NCI-H2227 (cell line): Measurements from ENCODE around the gene NUMBL.

ENCODE experiments used
- DNase-seq: peaks from one replicate; lab custom pipeline; 2025; ENCODE audit not compliant: unreplicated experiment; lab: John Stamatoyannopoulos, UW

Gene NUMBL

GRCh38 chr19:40691421-40692211, 1.2 kb upstream of the NUMBL start:
- DNase-seq, result no peak

DNA sequence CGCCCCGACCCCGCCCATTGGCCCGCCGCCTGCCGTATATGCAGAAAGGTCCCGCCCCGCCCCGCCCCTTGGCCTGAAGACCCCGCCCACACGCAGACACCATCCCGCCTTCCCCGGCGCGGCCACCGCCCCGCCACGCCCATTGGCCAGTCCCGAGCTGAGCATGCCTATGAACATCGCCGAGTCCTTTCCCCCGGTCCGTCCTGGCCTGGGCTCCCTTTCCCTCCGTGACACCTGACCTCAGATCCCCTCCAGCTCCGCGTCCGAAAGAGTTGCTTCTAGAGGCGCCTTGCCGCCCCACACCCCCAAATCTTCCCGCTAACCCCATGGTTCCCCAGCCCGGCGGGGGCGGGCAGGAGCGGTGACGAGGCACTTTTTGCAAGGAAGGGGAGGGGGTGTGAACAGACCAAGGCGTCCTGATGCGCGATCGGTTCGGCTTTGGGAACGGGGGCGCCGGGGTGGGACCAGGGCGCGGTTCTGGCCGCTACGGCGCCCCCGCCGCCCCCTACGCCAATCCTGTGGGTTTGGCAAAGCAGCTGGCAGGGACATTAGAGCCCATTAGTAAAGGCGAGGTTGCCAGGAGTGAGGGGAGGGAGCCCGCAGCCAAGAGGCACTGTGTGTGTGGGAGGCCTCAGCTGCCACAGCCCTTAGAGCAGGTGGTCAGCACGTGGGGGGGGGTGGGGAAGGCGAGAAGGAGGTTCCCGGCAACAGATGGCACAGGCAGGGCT, 406 bp upstream of the NUMBL start:
- DNase-seq, result peak; percentile 99

GRCh38 chr19:40689339-40690049, 957 bp downstream of the NUMBL start:
- DNase-seq, result peak; percentile 65

DNA sequence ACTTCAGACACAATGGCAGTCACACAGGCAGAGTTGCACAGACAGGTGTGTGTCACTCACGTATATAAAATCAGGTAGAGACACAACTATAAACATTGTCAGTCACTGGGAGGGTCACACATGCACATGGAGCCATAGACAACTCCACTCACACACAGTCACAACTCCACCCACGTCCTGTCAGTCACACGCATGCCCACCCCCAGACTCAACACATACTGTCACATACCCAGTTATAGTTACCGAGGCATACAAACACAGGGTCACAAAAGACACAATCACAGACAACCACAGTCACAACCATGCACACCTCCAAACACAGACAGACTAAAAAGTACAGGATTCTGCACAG, 1.5 kb downstream of the NUMBL start:
- DNase-seq, result no peak

GRCh38 chr19:40688309-40688708, 2.1 kb downstream of the NUMBL start:
- DNase-seq, result no peak

DNA sequence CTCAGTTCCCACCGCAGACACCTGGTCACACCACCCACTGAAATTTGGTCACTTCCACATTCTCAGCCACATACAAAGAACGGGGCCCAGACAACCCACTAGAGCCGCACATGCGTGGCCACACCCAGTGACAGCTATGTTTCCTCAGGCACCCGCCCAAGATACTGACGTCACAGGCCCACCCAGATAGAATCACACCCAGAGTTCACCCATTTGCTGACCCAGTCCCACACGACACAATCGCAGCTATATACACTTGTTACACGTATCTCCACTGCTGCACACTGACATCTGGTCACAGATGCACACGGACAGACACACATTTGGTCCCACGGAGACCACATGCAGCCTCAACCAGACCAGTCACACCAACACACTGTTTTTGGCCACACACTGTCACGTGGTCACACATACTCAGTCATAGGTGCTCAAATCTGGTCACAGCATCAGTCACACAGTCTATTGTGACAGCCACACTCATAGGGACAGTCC, 2.9 kb downstream of the NUMBL start:
- DNase-seq, result no peak

DNA sequence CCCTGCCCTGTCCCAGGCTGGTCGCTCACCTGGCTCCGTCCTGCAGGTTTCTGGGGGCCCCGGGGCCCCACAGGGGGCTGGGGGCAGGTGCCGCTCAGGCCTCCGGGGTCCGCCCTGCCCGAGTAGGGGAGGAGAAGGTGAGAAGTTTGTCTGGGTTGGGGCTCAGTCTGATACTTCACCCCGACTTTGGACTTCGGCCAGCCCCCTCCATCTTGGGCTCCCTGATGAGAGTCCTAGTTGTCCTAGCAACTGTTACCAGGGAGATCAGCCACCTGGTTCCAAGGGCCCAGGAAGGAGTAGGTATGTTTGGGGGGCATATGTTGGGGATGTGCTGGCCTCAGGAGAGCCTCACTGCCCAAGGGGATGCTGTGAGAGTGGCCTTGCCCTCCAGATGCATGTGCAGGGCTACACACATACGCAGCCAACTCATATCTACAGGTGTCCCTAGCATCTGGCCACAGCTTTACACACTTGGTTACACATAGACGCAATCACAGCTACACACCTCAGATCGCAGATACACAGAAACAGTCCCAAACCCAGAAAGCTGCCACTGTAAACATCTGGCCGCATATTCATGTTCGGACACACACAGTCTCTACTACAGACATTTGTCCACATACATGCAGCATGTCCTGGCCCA, 3.4 kb downstream of the NUMBL start:
- no peak for DNase-seq

DNA sequence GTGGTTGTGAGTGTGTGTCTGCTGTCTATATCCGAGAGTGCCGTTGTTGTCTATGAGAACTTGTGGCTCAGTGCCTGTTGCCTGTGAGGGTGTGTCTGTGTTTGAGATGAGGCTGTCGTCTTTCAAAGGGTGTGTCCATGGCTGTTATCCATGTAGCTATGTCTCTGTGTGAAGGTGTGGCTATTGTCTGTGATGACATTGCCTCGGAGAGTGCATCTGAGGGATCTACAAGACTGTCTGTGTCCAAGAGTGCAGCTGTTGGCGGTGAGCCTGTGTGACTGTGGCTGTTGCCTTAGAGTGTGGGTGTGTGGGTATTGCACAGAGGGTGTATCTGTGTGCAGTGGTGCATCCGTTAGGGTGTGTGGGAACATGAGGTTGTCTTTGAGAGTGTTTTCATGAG, 4.9 kb downstream of the NUMBL start:
- no peak for DNase-seq

- no peak for DNase-seq
These were observed 5.4 kb downstream of the NUMBL start for GRCh38 chr19:40685016-40685526.

DNA sequence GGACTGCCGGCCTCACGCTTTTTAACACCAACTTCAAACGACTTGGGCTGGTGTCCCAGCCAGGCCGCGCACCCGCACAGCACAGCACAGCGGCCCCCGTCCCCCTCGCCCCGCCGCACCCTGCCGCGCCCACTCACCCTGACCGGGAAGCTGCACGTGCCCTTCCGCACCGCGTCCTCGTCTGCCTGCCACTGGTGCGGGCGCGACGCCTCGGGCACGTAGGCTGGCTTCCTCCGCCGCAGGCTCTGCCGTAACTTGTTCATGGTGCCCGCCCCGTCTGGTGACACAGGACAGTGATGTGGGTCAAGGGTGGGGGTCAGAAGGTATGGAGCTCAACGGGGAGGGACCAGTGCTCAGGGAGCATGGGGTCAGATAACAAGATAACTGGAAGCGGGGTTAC, 6.2 kb downstream of the NUMBL start:
- DNase-seq, result no peak

GRCh38 chr19:40683437-40683836, 7.0 kb downstream of the NUMBL start:
- no peak for DNase-seq

DNA sequence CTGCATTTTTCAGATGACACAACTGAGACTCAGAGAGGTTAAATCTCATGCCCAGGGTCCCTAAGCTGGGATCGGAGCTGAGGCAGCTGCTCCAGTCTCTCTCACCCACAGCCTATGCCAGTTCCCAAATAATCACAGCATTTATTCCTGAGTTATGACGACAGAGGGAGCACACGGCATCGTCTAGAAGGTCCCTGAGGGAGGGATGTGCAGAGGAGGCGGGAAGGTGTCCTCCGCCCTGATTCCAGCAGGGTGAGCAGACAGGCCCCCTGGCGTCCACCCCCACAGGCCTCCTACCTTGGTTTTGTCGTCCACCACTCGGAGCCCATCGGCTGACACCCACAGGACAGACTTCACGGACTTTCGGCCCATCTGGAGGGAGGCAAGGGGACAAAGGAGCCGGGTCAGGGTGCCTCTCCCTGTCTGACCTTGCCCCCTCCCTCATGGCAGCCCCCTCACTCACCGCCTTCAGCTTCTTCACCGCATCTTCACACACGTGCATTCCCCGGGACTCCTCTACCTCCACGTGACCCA, 8.0 kb downstream of the NUMBL start:
- no peak for DNase-seq

DNA sequence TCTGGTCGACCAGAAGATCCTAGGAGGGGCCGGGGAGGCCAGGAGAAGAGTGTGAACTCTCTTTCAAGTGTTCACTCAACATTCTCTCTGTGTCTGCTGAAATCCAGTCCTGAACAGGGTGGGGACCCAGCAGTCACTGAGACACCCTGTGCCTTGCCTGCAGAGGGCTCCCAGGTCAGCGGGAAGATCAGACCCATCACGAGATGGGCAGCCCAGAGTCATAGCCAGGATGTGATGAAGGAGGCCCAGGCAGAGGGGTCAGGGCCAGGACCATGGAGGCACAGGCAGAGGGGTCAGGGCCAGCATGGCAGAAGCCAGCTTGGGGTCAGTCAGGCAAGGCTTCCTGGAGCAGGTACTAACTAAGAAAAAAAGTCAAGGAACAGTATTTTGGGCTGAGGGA, 9.4 kb downstream of the NUMBL start:
- no peak for DNase-seq

- no peak for DNase-seq
These were observed 13.3 kb downstream of the NUMBL start for GRCh38 chr19:40677156-40677555.

DNA sequence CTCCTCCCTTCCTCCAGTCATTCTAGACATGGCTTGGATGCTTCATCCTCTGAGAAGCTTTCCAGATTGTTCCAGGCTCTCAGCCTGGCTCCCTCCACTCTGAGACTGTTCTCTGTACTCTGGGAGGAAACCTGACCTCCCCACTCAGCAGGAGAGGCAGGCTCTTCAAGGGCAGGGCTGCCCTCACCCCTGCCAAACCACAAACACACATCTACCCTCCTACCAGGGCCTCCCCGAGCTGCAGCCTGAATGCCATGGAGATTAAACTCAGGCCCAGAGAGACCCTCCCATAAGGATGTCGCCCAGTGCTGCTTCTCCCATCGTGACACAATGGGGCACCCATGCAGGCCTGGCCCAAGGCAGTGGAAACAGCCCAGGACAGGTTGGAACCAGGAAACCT, 16.2 kb downstream of the NUMBL start:
- DNase-seq, result no peak

- DNase-seq, result no peak
These were observed 17.1 kb downstream of the NUMBL start for GRCh38 chr19:40673397-40673796.

- DNase-seq, result no peak
These were observed 17.7 kb downstream of the NUMBL start for GRCh38 chr19:40672573-40673299.

- no peak for DNase-seq
These were observed 18.4 kb downstream of the NUMBL start for GRCh38 chr19:40672038-40672437.

GRCh38 chr19:40671404-40671803, 19.0 kb downstream of the NUMBL start:
- no peak for DNase-seq

- no peak for DNase-seq
These were observed 21.3 kb downstream of the NUMBL start for GRCh38 chr19:40668991-40669614.
